Smooth muscle cell of the brain vasculature (primary cell): ENCODE measurements around the gene GOLGA3.
"Not testable (repeated sequence)": the region's sequence is repeated elsewhere in the genome, so short reads cannot be mapped to it uniquely, and the experiment has no call there.

Source experiments
- DNase-seq: peaks from one replicate; pipeline ENCODE4 v3.0.0-alpha.2; 2012; ENCODE audit warnings: low read depth, low spot score

The GOLGA3 gene

GRCh38 chr12:132842449-132843045, 13.9 kb upstream of the GOLGA3 start:
- no peak for DNase-seq

- DNase-seq = no peak
Observed at GRCh38 chr12:132841151-132841550, 12.5 kb upstream of the GOLGA3 start.

- DNase-seq = no peak
Observed at GRCh38 chr12:132840536-132840935, 11.9 kb upstream of the GOLGA3 start.

GRCh38 chr12:132839558-132840235, 11.0 kb upstream of the GOLGA3 start:
- no peak for DNase-seq

- DNase-seq = no peak
Observed at GRCh38 chr12:132838410-132839080, 9.9 kb upstream of the GOLGA3 start.

- no peak for DNase-seq
Observed at GRCh38 chr12:132837693-132838409, 9.2 kb upstream of the GOLGA3 start.

GRCh38 chr12:132836795-132837331, 8.2 kb upstream of the GOLGA3 start:
- no peak for DNase-seq

GRCh38 chr12:132836230-132836629, 7.6 kb upstream of the GOLGA3 start:
- DNase-seq = not testable (repeated sequence)

GRCh38 chr12:132835076-132836025, 6.7 kb upstream of the GOLGA3 start:
- no peak for DNase-seq

- no peak for DNase-seq
Observed at GRCh38 chr12:132834181-132834711, 5.6 kb upstream of the GOLGA3 start.

- no peak for DNase-seq
Observed at GRCh38 chr12:132833341-132833740, 4.7 kb upstream of the GOLGA3 start.

GRCh38 chr12:132831771-132832170, 3.1 kb upstream of the GOLGA3 start:
- no peak for DNase-seq

GRCh38 chr12:132827763-132828703, 636 bp downstream of the GOLGA3 start:
- DNase-seq = no peak

GRCh38 chr12:132825861-132826260, 2.8 kb downstream of the GOLGA3 start:
- no peak for DNase-seq

- DNase-seq = no peak
Observed at GRCh38 chr12:132825089-132825488, 3.6 kb downstream of the GOLGA3 start.

- no peak for DNase-seq
Observed at GRCh38 chr12:132824053-132824452, 4.6 kb downstream of the GOLGA3 start.

GRCh38 chr12:132818562-132818961, 10.1 kb downstream of the GOLGA3 start:
- no peak for DNase-seq

- DNase-seq = no peak
Observed at GRCh38 chr12:132814232-132814631, 14.4 kb downstream of the GOLGA3 start.

- no peak for DNase-seq
Observed at GRCh38 chr12:132813443-132813842, 15.2 kb downstream of the GOLGA3 start.
